ENCODE results near the gene TBC1D8. TPM values are rescaled to one million over a fixed set of nuclear protein-coding genes. Genes with fewer than 3 reads are reported as not detected.

TBC1D8 gene
- total and polyA plus RNA-seq, 7 donors: 8.7 to 163 (median 50.4) TPM

DNA sequence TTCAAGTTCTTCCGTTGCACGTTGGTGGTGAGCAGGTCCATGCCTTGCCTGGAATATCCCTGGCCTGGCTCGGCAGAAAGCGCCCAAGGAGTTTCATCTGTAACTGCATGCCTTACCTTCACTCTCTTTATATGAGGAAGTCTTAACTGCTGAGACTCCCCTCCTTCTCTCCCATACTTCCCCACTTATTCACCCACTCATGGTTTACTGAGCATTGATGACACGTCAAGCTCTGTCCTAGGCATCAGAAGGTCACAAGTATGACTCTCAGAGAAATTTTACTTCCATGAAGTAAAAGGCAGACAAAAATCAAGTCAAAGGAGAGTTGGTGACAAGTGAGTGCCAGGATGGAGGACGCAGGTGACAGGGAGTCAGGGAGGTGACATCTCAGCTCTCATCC lies 68.2 kb downstream of the TBC1D8 start:
- Histone ChIP-seq H3K9me3 (no peaks in the 10 kb centered on the region), H3K4me3 (no peak overlapping the region), H3K27me3 (ENCODE audit: insufficient read depth in 3 of 3, low read length in 2 of 3) (no peaks in the 10 kb centered on the region), H3K27ac (no peak overlapping the region), H3K36me3 (ENCODE audit: insufficient read depth in 1 of 2, low read depth in 1 of 2) (no peaks in the 10 kb centered on the region), H3K4me1 (peaks cover 9% of the 10 kb centered on the region)
- TF ChIP-seq, protein P1, sequence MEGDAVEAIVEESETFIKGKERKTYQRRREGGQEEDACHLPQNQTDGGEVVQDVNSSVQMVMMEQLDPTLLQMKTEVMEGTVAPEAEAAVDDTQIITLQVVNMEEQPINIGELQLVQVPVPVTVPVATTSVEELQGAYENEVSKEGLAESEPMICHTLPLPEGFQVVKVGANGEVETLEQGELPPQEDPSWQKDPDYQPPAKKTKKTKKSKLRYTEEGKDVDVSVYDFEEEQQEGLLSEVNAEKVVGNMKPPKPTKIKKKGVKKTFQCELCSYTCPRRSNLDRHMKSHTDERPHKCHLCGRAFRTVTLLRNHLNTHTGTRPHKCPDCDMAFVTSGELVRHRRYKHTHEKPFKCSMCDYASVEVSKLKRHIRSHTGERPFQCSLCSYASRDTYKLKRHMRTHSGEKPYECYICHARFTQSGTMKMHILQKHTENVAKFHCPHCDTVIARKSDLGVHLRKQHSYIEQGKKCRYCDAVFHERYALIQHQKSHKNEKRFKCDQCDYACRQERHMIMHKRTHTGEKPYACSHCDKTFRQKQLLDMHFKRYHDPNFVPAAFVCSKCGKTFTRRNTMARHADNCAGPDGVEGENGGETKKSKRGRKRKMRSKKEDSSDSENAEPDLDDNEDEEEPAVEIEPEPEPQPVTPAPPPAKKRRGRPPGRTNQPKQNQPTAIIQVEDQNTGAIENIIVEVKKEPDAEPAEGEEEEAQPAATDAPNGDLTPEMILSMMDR (IDR thresholded peaks at IDR 0.05): no peak
- ATAC-seq (no peak), DNase-seq (no peak)
- intact Hi-C loops (cut with DNase I): no loop called here
- 93 to 95% (median 94%) methylated on average over 6 of the region's 6 CpGs for WGBS, 3 donors

GRCh38 chr2:101081375-101081907 lies 69.7 kb downstream of the TBC1D8 start:
- H3K27ac ChIP-seq: peak overlapping the region; percentile 14
- DNase-seq (no peak), ATAC-seq (peak in 1 of 4 donors; percentile 40)
- intact Hi-C loops (cut with DNase I): no loop called here
- no peak overlapping the region for H3K4me3 ChIP-seq
- H3K4me1 ChIP-seq: peaks cover 13% of the 10 kb centered on the region
- H3K36me3 ChIP-seq (ENCODE audit: insufficient read depth in 1 of 2, low read depth in 1 of 2): no peaks in the 10 kb centered on the region
- 42 to 69% (median 58%) methylated on average over 1 of the region's 1 CpG for WGBS, 3 donors
- TF ChIP-seq, protein P1 (IDR thresholded peaks at IDR 0.05): no peak
- H3K27me3 ChIP-seq (ENCODE audit: insufficient read depth in 3 of 3, low read length in 2 of 3): no peaks in the 10 kb centered on the region
- no peaks in the 10 kb centered on the region for H3K9me3 ChIP-seq

DNA sequence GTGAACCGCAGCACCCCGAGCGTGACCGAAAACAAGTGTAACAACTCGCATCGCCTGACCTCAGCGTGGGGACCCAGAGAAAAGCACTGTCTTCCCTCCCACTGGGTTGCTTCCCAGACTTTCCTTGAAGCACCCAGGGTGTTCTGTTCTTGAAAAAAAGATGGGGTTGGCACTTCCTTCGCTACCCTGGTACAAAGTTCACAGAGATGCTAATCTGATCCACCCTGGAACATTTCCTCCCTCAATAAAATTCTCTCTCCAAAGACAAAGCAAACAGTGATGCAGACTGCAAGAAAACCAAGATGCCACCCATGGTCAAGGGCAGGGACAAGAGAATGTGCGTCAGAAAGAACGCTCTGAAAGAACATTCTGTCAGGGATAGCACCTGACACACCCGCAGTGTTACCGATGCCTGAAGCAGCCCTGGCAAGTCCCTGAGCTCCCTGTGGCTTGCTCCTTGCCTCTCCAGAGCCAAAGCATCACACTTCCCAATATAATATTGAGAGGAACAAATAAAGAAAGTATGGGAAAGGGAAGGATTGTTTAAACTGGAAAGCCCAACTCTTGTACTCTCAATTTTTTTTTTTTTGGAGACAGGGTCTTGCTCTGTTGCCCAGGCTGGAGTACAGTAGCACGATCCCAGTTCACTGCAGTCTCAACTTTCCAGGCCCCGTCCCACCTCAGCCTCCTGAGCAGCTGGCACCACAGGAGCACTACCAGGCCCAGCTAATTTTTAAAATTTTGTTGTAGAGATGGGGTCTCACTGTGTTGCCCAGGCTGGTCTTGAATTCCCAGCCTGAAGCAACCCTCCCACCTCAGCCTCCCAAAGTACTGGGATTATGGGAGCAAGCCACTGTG lies 70.7 kb downstream of the TBC1D8 start:
- WGBS, 3 donors: 44 to 89% (median 75%) methylated on average over 14 of the region's 14 CpGs
- peak; percentile 30 to 77 for DNase-seq
- peak overlapping the region; percentile 38 for H3K27ac ChIP-seq
- no peaks in the 10 kb centered on the region for H3K27me3 ChIP-seq (ENCODE audit: insufficient read depth in 3 of 3, low read length in 2 of 3)
- no peaks in the 10 kb centered on the region for H3K36me3 ChIP-seq (ENCODE audit: insufficient read depth in 1 of 2, low read depth in 1 of 2)
- intact Hi-C loops (cut with DNase I): no loop called here
- H3K4me3 ChIP-seq: no peak overlapping the region
- H3K4me1 ChIP-seq: peaks cover 15% of the 10 kb centered on the region
- TF ChIP-seq, protein P1 (IDR thresholded peaks at IDR 0.05): no peak
- no peaks in the 10 kb centered on the region for H3K9me3 ChIP-seq
- peak; percentile 70 to 92 (median 88) for ATAC-seq

GRCh38 chr2:101076581-101076980 lies 74.6 kb downstream of the TBC1D8 start:
- Histone ChIP-seq H3K4me1 (peaks cover 12% of the 10 kb centered on the region), H3K27me3 (ENCODE audit: insufficient read depth in 3 of 3, low read length in 2 of 3) (no peaks in the 10 kb centered on the region), H3K36me3 (ENCODE audit: insufficient read depth in 1 of 2, low read depth in 1 of 2) (no peaks in the 10 kb centered on the region), H3K27ac (no peak overlapping the region), H3K4me3 (no peak overlapping the region), H3K9me3 (peaks cover 7% of the 10 kb centered on the region)
- intact Hi-C loops (cut with DNase I): no loop called here
- DNase-seq (no peak), ATAC-seq (no peak)
- TF ChIP-seq, protein P1 (IDR thresholded peaks at IDR 0.05): no peak
- 20 to 32% (median 23%) methylated on average over 2 of the region's 2 CpGs for WGBS, 3 donors

Data from psoas muscle (tissue), 8 donors.